SK-N-MC (cell line): Measurements from ENCODE around the gene ZNF275.
"Not testable (repeated sequence)": the region's sequence is repeated elsewhere in the genome, so short reads cannot be mapped to it uniquely, and the experiment has no call there.

ENCODE experiments used
- DNase-seq: peaks from one replicate; pipeline ENCODE4 v3.0.0-alpha.2; 2011; ENCODE audit warnings: low read depth, low spot score
- H3K27ac ChIP-seq: fragments of 200-600 bp; sonication (generic); 2 replicates; pipeline ENCODE4 v1.5.1; 2016; ENCODE audit warnings: mixed run types
- H3K36me3 ChIP-seq: fragments of 200-600 bp; sonication (generic); 2 replicates; pipeline ENCODE4 v1.6.1; 2017; ENCODE audit warnings: antibody characterized with exemption, low read length, mixed read lengths; ENCODE audit not compliant: insufficient read depth
- H3K4me3 ChIP-seq: fragments of 200-600 bp; sonication (generic); 2 replicates; pipeline ENCODE4 v1.5.1; 2016
- H3K9ac ChIP-seq: fragments of 200-600 bp; sonication (generic); 2 replicates; pipeline ENCODE4 v1.8.0; 2017; ENCODE audit warnings: mixed run types, mixed read lengths; ENCODE audit not compliant: insufficient read length
- H3K9me3 ChIP-seq: fragments of 200-600 bp; sonication (generic); 2 replicates; pipeline ENCODE4 v1.6.1; 2017; ENCODE audit warnings: low read depth, mild to moderate bottlenecking, antibody characterized with exemption, low read length, moderate library complexity, mixed read lengths
- EZH2 ChIP-seq: fragments of 200-600 bp; sonication (generic); IDR thresholded peaks from one replicate; pipeline ENCODE4 v1.6.1; 2017; ENCODE audit warnings: antibody characterized with exemption
- FOXP2 ChIP-seq: optimal IDR thresholded peaks from 2 replicates; pipeline ENCODE3; 2011; ENCODE audit warnings: mild to moderate bottlenecking, moderate library complexity; ENCODE audit not compliant: insufficient read depth; ENCODE audit errors: extremely low read length, control extremely low read depth
- POLR2AphosphoS5 ChIP-seq: IDR thresholded peaks from 2 replicates; pipeline ENCODE4 v1.6.1; 2012; ENCODE audit warnings: mild to moderate bottlenecking, low read depth, low read length, borderline replicate concordance

ZNF275 gene

DNA sequence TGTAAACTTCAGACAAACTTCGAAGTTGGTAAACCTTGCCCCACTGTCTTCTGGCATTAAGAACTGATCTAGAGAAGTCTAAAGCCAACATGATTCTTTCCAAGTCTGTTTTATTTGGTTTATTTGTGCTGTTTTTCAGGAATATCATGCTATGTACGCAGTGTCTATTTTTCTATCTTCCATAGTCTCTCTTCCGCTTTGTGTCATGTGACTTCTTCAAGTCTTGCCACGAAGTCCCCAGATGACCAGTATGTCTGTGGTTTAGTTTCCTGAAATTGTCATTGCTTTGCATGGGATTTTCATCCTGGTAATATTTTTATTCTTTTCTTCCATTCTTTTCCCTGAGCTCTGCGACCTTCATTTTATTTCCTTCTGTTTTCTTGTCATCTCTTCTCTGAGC lies 52.1 kb downstream of the ZNF275 start:
- Histone ChIP-seq H3K36me3 (no peaks in the 10 kb centered on the region), H3K4me3 (no peak overlapping the region), H3K9ac (no peak overlapping the region), H3K27ac (no peak overlapping the region), H3K9me3 (no peaks in the 10 kb centered on the region)
- no peak for DNase-seq
- TF ChIP-seq EZH2, result no peak

DNA sequence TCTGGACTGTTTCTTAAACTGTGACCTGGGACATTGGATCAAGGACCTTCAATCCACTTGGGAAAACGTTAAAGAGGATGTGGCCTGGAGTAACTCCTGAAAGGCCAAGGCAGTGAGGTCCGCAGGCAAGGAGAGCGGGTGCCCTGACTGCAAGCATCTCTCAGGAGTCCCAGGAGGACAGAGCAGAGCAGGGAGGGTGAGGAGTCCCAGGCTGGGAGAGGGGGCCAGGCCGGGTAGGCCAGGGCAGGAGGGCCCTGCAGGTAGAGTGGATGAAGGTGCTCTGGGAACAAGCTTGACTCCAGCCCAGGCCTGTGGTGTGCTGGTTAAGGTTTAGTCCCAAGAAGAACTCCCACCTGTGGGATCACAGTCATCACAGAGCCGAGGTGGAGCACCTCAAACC lies 53.4 kb downstream of the ZNF275 start:
- H3K9ac ChIP-seq, result no peak overlapping the region
- TF ChIP-seq POLR2AphosphoS5 (no peak), EZH2 (no peak), FOXP2 (no peak)
- no peaks in the 10 kb centered on the region for H3K9me3 ChIP-seq
- no peak for DNase-seq
- H3K27ac ChIP-seq, result no peak overlapping the region
- no peak overlapping the region for H3K4me3 ChIP-seq
- no peaks in the 10 kb centered on the region for H3K36me3 ChIP-seq

DNA sequence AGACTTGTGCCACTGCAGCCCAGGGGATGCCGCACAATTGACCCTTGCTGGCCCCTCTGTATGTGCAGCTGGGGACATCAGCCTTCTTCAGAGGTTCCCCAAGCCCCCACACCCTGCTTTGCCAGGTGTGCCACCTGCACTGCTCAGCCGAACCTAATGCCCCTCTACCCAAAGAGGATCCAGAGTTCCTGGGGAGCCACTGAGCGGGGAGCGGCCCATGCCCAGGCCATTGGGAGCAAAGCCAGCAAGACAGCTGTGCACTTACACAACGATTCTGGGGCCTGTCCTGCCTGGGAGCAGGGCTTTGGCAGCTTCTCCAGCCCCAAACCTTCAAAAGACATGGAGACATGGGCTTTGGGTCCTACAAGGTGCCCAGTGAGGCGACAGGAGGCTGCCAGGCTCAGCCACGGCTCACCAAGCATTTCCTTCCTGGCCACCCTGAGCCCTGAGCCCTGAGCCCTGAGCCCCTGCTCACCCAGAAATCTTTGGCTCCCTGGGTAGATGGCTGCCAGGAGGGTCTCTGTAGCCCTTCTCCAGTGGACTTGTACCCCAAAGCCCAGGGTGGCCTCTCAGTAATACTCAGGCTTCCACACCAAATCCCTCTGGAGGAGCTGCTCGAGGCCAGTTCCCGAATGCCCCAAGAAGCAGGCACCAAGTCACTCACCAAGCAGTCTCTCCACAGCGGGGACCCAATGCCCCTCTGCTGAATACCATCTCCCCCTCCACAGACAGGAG lies 54.2 kb downstream of the ZNF275 start:
- no peak overlapping the region for H3K4me3 ChIP-seq
- no peaks in the 10 kb centered on the region for H3K9me3 ChIP-seq
- H3K9ac ChIP-seq, result no peak overlapping the region
- no peak overlapping the region for H3K27ac ChIP-seq
- no peak for TF ChIP-seq EZH2
- no peak for TF ChIP-seq FOXP2
- TF ChIP-seq POLR2AphosphoS5, result no peak
- H3K36me3 ChIP-seq, result no peaks in the 10 kb centered on the region
- DNase-seq, result no peak

DNA sequence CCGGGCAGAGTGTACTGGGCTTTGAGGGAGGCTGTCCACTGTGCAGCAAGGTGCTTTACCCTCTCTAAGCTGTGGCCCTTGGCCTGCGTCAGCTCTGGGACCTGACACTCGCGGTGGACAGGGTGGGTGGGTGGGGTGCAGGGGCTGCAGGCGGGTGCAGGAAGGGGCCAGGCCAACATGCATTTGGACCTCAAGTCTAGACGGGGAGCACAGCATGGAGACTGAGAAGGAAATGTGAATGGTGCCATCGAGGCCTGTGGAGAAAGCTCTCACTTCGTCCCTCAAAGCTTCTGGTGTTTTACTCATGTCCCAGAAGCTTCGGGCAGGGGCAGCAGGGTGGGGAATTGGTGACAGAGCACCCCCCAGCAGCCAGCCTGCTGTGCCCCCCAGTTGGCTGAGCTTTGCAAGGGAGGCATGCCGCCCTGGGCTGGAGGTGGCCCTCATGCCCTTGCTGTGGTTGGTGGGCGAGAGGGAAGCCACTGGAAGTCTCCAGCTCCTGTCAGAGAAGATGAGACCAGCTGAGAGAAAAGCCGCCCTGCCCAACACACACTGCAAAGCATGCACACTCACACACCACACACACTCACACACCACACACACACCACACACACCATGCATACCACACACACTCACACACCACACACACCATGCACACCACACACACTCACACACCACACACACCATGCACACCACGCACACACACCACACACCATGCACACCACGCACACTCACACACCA lies 54.9 kb downstream of the ZNF275 start:
- no peak for TF ChIP-seq POLR2AphosphoS5
- TF ChIP-seq EZH2, result no peak
- TF ChIP-seq FOXP2, result no peak
- H3K36me3 ChIP-seq, result no peaks in the 10 kb centered on the region
- no peak overlapping the region for H3K27ac ChIP-seq
- no peaks in the 10 kb centered on the region for H3K9me3 ChIP-seq
- DNase-seq, result no peak
- no peak overlapping the region for H3K4me3 ChIP-seq
- no peak overlapping the region for H3K9ac ChIP-seq

DNA sequence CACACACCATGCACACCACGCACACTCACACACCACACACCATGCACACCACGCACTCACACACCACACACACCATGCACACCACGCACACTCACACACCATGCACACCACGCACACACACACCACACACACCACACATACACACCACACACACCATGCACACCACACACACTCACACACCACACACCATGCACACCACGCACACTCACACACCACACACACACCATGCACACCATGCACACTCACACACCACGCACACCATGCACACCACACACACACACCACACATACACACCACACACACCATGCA lies 55.5 kb downstream of the ZNF275 start:
- DNase-seq, H3K36me3 ChIP-seq, H3K4me3 ChIP-seq, H3K27ac ChIP-seq, H3K9ac ChIP-seq, H3K9me3 ChIP-seq: not testable (repeated sequence)

DNA sequence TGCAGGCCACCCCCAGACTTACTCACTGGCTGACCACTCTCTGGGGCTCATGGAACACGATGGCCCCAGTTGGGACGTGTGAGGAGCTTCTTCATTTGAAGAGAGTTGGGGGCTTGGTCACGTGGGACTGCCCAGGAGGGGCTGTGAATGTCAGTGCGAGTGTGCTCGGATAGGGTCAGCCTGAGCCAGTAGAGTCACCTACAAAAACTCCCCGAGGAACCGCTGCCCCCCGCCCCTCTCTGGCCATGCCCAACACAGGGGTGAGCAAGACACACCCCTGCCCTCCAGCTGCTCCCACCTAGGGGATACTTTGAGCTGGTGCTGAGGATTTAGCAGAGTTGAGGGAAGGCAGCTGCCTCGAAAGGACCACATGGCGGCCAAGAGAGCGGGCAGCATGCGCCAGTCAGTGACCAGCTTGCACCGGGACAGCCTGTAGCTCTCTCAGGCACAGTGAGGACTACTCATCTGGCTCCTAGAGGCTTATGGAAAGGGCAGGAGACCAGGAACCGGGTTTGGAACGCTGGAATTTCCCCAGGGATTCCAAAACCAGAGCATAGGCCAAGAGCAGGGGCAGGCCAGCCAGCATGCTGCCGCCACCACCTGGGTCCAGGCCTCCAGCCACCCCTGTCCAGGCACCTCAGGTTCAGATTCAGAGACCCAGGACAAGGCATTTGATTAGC lies 58.8 kb downstream of the ZNF275 start:
- H3K9ac ChIP-seq, result no peak overlapping the region
- DNase-seq, result no peak
- H3K9me3 ChIP-seq, result no peaks in the 10 kb centered on the region
- H3K27ac ChIP-seq, result no peak overlapping the region
- no peak overlapping the region for H3K4me3 ChIP-seq
- no peaks in the 10 kb centered on the region for H3K36me3 ChIP-seq
- TF ChIP-seq FOXP2 (no peak), POLR2AphosphoS5 (no peak), EZH2 (no peak)

DNA sequence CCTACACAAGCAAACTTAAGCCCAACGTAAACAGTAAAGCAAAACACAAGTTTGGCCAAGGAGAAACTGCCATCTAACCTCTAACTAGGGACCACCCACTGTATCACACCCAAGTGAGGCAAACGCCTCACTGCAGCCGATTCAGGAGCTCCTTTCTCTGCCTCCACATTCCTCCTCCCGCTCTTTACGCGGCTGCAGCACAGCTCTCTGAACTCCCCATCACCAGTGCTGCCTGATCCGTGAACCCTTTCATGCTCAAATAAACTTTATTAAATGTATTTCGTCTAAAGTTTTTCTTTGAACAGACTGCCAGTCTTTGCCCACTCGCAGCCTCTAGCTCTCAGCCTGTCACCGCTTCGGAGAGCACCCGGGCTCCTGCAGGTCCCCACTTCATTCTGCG lies 60.7 kb downstream of the ZNF275 start:
- H3K9me3 ChIP-seq, result no peaks in the 10 kb centered on the region
- no peak for TF ChIP-seq POLR2AphosphoS5
- no peak for TF ChIP-seq EZH2
- no peak overlapping the region for H3K9ac ChIP-seq
- H3K4me3 ChIP-seq, result no peak overlapping the region
- no peak for DNase-seq
- no peaks in the 10 kb centered on the region for H3K36me3 ChIP-seq
- H3K27ac ChIP-seq, result no peak overlapping the region

DNA sequence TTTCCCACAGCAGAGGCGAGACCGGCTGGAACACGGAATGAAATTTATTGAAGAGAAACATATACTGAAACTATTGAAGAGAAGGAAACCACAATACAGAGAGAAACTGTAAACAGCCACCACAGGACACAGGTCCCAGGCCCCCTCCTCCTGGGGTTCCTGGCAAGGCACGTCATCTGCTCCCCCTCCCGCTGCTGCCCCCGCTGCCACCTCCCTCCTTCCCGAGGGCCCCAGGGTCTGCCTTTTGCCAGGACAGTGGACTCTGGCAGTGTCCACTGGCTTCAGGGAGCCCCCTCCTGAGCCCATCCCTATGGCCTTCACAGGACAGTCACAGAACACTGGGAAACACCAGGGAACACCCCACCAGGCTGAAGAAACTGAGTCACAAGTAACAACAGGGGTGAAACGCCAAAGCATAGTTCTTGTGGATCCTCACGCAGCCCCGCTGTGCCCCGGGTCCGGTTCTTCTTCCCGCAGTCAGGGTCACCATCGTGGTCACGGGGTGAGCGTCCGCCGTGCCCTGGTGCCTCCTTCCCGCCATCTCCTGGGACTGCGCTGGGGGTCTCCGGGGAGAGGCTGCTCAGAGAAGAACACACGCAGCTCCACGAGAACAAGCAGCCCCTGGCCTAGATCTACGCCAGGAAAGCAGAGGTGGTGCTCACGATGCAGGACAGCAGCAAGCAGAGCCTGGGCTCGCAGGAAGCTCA lies 61.8 kb downstream of the ZNF275 start:
- no peak for DNase-seq
- Histone ChIP-seq H3K36me3 (no peaks in the 10 kb centered on the region), H3K4me3 (no peak overlapping the region), H3K9me3 (no peaks in the 10 kb centered on the region), H3K27ac (no peak overlapping the region), H3K9ac (no peak overlapping the region)
- TF ChIP-seq FOXP2, result no peak
- TF ChIP-seq EZH2, result no peak
